GM18861 (cell line): ENCODE measurements around the gene ADH5.
A peak's percentile ranks its signal among the peaks of the same experiment; 100 is the strongest.
"Not testable (repeated sequence)": the region's sequence is repeated elsewhere in the genome, so short reads cannot be mapped to it uniquely, and the experiment has no call there.

Experiments
- ATAC-seq: cut with Tn5 transposase; IDR thresholded peaks from one replicate; pipeline ENCODE4 v1.9.1; 2021; ENCODE audit not compliant: unreplicated experiment

The ADH5 gene

DNA sequence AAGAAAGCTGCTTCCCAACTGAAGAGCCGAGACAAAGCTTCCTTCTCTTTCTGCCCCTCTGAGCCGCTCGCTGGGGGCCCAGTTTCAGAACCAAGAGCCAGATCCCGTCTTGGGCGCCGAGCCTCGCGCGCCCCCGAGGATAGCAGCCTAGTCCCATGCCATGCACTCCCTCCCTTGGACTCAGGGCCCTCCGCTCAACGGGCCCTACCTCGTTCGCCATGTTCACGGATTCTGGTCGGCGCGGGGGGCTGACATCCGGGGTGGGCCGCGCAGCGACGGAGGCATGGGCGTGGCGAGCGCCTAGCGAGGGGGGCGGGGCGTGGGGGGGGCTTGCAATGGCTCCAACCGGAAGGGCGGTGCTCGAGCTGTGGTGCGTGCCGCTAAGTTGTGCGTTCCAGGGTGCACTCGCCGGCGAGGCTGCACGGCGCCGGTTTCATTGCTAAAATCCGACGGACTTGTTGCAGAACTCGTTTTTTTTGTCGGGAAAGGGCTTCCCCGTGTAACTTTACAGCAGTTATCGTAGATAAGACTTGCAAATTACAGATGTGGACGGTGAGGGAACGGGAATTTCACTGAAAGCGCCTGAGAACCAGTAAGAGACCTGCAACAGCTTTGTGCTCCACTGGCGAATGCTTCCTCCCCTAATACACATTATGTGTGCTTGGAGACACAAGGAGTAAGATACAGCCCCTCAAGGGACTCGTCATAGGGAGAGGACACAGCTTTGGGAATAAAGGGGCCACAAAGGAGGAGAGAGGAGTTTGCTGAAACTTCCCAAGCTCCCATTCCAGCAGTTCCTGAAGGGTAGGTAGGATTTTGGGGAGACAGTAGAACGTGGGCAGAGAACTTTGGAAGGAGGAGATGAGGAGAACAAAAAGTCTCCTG, at the start of gene ADH5:
Gene ADH5, minus strand, starts transcription at position 308 of the 885 bp plus-strand sequence. Its CDS starts 88 bp downstream, at position 220.
- peak; percentile 83 for ATAC-seq

DNA sequence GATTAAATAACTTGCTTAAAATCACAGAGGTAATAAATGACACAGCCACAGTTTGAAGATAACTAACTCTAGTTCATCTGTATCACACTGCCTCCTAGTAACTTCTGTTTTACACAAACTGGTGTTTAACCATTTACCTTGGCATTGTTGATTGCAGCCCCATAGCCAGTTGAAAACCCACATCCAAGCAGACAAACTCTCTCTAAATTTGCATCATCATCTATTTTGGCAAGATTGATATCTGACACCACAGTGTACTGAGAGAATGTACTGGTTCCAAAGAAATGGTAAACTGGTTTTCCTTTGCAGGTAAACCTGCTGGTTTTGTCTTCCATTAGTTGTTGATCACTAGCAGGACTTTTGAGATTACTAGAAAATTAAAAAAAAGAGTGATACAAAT, 47.7 kb upstream of the ADH5 start:
- no peak for ATAC-seq

DNA sequence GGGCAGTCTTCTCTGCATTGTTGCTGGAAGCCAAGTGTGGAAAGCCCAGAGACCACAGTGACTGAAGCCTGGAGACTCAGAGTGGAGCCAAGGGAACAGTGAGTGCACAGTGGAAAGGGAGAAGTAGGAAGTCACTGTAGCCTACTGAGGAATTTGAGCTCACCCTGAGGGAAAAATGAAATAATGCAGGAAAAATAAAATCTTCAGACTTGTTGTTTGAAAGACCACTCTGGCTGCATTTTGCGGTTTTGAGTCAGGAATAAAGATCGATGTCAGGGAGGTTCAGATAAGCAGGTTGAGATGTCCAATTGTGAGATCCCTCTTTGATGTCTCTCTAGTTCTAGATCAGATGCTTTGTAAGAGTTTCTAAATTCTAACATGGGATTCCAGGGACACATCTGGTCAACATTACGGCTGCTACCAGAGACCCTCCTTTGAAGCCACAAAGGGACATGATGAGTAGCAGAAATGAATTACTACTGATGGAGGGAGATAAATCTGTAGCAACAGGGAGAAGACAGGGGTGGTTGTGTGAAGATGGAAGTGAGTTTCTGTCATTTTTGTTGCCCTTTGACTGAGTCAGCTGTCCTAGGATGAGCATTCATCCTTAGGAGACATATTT, 47.1 kb upstream of the ADH5 start:
- ATAC-seq = no peak

DNA sequence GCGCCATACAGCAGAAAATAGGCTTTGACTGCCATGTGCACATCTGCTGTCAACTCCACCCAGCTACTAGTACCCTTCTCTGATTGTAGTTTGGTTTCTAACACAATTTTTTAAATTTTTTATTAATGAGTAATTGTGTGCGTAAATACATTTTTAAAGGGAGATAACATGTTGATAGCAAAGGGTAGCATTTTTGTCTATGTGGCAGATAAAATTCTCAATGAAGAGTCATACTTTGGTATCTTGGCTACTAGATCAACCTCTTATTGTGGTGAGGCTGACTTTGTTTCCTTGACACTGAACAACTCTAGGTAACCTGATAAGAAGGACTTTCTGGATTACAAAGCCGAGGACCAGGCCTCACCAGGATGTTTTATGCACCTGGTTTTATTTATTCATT, 46.0 kb upstream of the ADH5 start:
- ATAC-seq = no peak

DNA sequence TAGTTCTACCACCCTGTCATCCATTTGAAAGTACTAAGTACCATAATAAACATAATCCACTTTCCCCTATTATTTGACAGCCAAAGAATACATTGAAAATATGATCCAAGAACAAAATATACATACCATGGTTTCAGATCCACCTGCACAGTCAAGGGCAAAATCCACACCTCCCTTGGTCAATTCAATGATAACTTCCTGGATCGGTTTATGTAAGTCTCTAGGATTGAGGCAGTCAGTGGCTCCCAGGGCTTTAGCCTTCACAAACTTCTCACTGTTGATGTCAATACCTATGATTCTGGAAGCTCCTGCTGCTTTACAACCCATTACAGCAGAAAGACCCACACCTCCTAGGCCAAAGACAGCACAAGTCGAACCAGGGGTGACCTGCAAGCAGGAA, 42.8 kb upstream of the ADH5 start:
- no peak for ATAC-seq

DNA sequence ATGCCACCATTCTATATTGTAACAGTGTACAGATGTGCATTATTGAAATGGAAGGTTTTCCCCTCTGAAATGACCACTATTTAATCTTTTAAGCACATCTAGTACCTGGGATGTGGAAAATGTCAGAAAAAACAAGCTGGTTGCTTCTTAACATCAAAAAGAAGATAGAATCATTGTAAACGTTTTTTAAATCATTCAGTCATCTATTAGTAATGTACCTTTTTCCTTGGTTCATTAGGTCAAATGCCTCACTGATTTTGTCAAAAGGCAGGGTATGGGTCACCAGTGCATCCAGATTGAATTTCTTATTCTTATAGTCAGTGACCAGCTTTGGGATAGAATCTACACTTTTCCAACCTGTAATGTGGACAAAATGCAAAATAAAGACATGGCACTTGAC, 37.8 kb upstream of the ADH5 start:
- no peak for ATAC-seq

DNA sequence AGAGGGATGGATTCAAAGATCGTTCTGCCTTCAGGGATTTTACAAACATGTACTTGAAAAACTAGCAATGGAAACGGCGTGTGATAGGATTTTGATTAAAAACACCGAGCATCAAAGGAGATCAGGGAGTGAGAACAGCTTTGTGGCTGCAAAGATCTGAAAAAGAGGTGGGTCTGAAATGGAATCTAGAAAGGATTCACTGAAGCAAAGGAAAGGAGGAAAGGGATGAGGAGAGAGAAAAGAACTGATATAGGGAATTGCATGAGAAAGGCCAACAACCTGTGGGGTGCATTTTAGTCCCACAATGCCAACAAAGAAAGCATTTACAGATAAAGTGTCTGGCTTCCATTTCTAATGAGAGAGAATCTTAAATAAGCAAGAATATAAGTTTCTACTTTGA, 32.4 kb upstream of the ADH5 start:
- ATAC-seq = no peak

DNA sequence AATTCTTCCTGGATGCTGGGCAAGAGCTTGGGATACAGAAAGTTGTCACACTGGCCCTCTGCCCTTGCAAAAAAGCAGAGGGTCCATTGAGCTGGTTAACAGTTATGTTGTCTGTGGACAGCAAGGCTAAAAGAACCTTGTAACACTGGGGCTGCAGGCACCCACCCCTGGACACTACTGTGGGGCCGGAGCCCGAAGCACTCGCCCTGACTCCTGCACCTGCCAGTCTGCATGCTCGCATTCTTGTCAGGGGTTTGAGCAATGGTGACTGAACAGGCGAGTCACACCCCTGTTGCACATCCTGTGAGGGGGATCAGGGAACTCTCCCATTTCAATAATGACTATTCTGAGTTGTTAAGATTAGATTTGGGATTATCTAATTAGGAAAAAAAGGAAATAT, 31.9 kb upstream of the ADH5 start:
- ATAC-seq = no peak

DNA sequence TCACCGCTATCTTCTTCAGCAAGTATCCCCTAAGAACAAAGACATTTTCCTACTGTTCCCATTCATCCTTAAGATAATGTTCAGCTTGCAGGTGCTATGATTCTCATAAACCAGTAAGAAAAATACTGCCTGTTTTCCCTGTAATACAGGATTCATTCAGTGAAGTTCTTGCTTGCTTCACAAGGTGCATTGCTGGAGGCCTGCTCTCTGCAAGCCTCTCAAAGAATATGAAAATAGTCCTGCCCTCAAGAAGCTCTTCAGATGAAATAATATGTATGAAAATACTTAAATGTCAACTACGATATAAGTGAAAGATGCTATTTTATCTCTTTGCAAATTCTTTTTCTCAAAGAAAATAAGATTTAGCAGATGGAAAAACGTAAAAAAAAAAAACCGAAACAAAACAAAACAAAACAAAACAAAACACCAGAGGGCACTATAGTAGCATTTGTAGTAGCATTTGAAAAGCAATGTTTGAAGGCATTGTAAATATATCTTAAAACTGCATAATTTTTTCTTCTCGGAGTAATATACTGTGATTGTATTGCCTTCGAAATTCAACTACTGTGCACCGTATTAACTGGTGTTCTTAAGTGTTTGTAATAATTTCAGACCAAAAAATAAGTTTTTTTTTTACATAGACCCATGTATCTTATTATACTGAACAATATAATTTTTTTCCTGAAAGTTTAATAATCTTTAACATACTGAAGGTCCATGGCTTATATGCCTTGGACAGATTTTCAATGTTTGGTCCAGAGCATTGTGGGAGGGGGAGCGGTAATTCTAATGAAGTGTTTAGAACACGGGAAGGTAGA, 29.5 kb upstream of the ADH5 start:
- no peak for ATAC-seq

DNA sequence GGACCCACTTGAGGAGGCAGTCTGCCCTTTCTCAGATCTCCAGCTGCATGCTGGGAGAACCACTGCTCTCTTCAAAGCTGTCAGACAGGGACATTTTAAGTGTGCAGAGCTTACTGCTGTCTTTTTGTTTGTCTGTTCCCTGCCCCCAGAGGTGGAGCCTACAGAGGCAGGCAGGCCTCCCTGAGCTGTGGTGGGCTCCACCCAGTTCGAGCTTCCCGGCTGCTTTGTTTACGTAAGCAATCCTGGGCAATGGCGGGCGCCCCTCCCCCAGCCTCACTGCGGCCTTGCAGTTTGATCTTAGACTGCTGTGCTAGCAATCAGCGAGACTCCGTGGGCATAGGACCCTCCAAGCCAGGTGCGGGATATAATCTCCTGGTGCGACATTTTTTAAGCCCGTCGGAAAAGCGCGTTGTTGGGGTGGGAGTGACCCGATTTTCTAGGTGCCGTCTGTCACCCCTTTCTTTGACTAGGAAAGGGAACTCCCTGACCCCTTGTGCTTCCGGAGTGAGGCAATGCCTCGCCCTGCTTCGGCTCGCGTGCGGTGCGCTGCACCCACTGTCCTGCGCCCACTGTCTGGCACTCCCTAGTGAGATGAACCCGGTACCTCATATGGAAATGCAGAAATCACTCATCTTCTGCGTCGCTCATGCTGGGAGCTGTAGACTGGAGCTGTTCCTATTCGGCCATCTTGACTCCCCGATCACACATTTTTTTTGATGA, 28.7 kb upstream of the ADH5 start:
- not testable (repeated sequence) for ATAC-seq

DNA sequence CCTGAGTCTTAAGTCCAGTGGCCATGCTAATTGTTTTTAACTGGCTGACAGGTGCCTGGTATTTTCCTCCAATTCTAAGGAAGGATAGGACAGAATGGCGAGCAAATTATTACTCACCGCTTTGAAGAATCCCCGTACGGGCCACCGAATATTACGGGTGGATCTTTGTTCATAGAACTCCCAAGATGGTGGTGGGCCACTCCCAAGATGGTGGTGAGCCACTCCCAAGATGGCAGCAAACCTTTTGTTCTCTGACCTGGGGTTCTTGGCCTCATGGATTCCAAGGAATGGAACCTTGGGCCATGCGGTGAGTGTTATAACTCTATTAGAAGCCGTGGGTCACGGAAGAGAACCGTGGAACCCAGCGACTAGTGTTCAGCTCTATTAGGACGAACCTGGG, 20.7 kb upstream of the ADH5 start:
- not testable (repeated sequence) for ATAC-seq

DNA sequence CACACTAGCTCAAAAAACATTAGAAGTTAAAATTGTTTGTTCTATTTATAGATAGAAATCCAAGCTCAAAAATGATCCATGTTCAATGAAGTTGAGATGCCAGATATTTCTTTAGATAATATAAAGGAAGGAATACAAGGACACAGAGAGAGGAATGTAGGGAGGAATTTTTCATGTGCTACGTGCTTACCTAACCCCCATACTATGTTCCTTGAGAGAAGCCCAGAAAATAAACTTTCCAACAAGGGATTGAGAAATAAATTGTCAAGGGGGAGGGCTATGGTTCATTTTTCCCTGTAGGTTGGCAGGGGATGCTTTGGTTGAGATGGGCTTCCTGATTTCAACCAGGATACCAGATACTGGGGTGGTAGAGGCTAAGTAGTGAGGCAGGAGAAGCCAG, 15.6 kb upstream of the ADH5 start:
- no peak for ATAC-seq

DNA sequence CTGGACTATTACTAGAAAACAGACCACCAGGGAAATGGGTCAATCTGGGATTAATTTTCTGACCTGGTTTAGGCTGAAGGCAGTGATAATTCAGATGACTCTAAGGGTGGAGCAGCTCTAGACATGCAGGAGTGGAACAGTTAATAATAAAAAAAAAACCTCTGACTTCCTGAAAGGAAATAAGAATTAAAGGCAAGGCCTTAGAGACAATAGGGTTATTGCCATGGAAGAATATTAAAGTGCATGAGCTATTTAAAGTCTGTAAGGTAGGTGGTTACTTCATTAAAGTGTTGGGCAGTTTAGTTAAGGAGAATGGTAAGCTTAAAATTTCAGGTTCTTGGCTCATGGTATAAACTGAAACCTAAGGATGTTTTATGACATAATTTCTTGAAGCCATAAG, 14.6 kb upstream of the ADH5 start:
- no peak for ATAC-seq

DNA sequence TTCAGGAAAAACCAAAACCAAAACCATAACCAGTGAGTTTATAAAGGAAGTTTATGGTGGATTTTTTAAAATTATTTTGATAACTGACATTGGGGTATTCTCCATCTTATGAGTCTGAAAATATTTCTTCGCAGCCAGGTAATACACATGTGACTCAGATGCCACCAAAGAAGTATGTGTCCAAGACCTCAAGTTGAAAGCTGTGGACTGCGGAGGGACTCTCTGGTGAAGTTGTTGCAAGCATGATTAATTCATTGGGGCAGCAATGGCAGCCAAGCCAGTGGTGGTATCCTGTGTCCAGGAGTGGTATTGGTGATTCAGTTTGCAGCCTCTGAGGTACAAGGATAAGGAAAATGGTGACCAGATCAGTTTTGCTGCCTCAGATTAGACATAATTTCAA, 14.0 kb upstream of the ADH5 start:
- ATAC-seq = no peak

DNA sequence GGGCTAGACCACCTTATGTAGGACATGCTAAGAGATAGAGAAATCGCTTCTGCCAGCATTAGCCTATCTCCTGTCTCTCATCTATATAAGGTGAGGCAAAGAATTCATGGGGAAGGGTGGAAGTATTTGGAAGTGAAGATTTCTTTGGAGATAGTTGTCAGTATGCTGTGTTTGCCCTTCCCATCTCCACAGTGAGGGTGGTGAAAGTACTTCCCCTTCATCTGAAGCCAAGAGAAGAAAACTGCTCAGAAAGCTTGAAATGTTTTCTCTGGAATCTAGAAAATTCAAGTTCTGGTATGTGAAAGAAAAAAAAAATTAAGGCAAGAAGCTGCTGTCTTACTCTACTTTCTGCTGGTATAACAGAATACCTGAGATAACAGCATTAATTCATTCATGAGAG, 12.3 kb upstream of the ADH5 start:
- ATAC-seq = no peak

DNA sequence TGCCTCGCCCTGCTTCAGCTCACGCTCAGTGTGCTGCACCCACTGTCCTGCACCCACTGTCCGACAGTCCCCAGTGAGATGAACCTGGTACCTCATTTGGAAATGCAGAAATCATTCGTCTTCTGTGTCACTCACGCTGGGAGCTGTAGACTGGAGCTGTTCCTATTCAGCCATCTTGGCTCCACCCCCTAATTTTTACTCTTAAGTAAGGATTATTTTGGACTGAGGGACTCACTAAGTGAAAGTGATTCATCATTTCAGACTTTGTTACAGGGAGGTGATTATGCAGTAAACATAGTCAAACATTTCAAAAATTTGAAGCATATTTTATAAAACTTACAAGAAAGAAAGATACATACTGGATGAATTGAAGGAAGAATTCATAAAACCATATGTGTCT, 11.2 kb upstream of the ADH5 start:
- not testable (repeated sequence) for ATAC-seq

DNA sequence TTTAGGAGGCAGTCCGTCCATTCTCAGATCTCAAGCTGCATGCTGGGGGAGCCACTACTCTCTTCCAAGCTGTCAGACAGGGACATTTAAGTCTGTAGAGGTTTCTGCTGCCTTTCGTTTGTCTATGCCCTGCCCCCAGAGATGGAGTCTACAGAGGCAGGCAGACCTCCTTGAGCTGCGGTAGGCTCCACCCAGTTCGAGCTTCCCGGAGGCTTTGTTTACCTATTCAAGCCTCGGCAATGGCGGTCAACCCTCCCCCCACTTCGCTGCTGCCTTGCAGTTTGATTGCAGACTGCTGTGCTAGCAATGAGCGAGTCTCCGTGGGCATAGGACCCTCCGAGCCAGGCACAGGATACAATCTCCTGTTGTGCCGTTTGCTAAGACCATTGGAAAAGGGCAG, 10.7 kb upstream of the ADH5 start:
- no peak for ATAC-seq

DNA sequence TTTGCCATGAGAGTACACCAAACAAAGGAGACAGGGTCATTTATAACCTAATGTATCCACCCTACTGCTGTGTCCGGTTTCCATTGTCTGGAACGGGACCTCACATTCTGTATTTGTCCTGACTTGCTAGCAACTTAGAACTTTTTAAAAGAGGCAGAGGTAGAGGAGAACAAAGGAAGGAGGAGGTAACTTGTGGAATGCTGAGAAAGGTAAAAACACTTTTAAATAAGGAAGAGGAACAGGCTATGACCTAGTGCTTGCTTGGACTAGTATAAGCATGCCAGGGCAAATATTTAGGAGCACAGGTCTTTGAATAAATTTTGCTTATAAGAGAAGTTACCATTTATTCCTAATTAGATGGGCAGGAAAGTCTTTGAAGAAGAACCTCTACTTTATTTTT, 3.3 kb upstream of the ADH5 start:
- not testable (repeated sequence) for ATAC-seq

DNA sequence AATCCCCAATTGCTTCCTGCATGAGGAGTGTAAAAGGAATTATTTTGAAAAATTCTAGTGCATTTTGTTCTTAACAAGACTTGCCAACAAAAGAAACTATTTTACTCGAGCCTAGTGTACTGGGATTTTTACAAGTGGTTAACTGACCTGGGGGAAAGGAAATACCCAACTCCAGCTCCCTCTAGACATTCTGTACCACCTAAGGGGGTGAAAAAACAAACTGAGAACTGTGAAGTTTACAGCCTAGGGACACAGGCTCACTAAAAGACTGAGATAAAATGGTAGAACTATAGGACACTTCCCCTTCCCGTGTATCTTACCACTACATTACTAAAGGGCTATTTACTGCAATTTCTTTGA, 2.6 kb upstream of the ADH5 start:
- ATAC-seq = no peak

DNA sequence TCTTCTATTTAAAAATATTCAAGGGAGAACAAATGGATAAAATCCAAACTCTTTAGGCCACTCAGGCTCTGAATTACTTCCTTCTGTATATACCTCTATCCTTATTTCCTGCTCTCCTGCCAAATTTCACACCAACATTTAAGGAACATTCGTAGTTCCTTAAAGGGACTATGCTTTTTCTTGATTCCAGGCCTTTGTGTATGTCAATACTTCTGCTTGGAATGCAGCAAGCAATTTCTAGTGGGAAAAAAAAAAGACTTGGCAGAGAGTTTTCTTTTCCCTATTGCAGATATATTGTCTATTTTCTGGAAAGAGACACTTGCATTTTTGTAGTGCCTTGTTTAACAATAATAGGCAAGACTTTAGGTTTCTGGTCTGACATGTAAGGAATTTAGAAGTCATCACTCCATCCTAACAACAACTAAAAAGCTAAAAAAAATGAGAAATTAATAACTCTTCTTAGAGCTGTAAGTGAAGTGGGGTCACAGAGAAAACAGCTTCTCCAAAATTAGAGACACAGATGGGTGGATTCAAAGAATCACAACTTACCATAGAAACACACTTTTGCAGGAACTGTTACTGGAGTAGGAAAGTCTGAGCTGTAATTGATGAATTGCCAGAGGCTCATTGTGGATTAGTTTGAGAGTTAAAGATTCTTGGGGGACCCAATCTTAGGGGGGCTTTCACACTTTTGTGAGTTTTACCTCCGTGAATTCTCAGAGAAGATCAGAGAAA, 2.1 kb upstream of the ADH5 start:
- no peak for ATAC-seq
